Natural killer cell (primary cell): ENCODE data around the gene SPATA32. TPM values are rescaled to one million over a fixed set of nuclear protein-coding genes. Genes with fewer than 3 reads are reported as not detected.
A peak's percentile ranks its signal among the peaks of the same experiment; 100 is the strongest.

Source experiments
- ATAC-seq, 3 donors: fragments of 150-1000 bp in 2 of 3; fragments of 200-7000 bp in 1 of 3; cut with Tn5 transposase; 1 replicate in 1 of 3; 2 replicates in 2 of 3; pipeline ENCODE4 v1.10.0; 2021; ENCODE audit warnings: mild to moderate bottlenecking in 2 of 3, moderate library complexity in 2 of 3
- DNase-seq, 2 donors: peaks; one replicate each; pipeline versions ENCODE4 v3.0.0 to v3.0.0-alpha.2; 2013 to 2021; ENCODE audit warnings: mixed read lengths in 1 of 2
- H3K27ac ChIP-seq: one replicate; pipeline ENCODE4 v1.5.1; 2013; ENCODE audit warnings: mild to moderate bottlenecking, low read length
- H3K27me3 ChIP-seq: one replicate; pipeline ENCODE4 v1.6.1; 2013; ENCODE audit warnings: low read length; ENCODE audit not compliant: control insufficient read depth, insufficient read depth
- H3K36me3 ChIP-seq: one replicate; pipeline ENCODE4 v1.6.1; 2013; ENCODE audit warnings: low read length; ENCODE audit not compliant: control insufficient read depth, insufficient read depth
- H3K4me1 ChIP-seq: one replicate; pipeline ENCODE4 v1.6.1; 2013; ENCODE audit warnings: low read length; ENCODE audit not compliant: control insufficient read depth, insufficient read depth
- H3K4me3 ChIP-seq: one replicate; pipeline ENCODE4 v1.5.1; 2013; ENCODE audit warnings: low read length
- H3K9me3 ChIP-seq: one replicate; pipeline ENCODE4 v1.6.1; 2013; ENCODE audit warnings: low read length; ENCODE audit not compliant: control insufficient read depth, insufficient read depth
- H3K27ac Mint-ChIP-seq, 2 donors: one replicate each; pipeline ENCODE4 v1.8.0; 2022; ENCODE audit warnings: mild to moderate bottlenecking in 2 of 2, mixed read lengths in 2 of 2, moderate library complexity in 1 of 2
- H3K27me3 Mint-ChIP-seq, 2 donors: one replicate each; pipeline ENCODE4 v1.8.0; 2022; ENCODE audit warnings: low read depth in 2 of 2, mixed read lengths in 2 of 2
- H3K36me3 Mint-ChIP-seq: one replicate; pipeline ENCODE4 v1.8.0; 2022; ENCODE audit warnings: mixed read lengths
- H3K4me1 Mint-ChIP-seq, 2 donors: one replicate each; pipeline ENCODE4 v1.8.0; 2022; ENCODE audit warnings: mixed read lengths in 2 of 2
- H3K4me3 Mint-ChIP-seq: one replicate; pipeline ENCODE4 v1.8.0; 2022; ENCODE audit warnings: mild to moderate bottlenecking, moderate library complexity, mixed read lengths
- H3K9me3 Mint-ChIP-seq, 2 donors: one replicate each; pipeline ENCODE4 v1.8.0; 2022; ENCODE audit warnings: mixed read lengths in 2 of 2
- WGBS: methylation state at CpG from one replicate; pipeline ENCODE4 v1.1.7; 2013; ENCODE audit warnings: missing lambda C conversion rate; ENCODE audit not compliant: insufficient coverage; 5-methylcytosine and 5-hydroxymethylcytosine counted together
- intact Hi-C: fragments of 100-400 bp; cut with micrococcal nuclease; formaldehyde crosslinking; loops from one replicate; pipeline ENCODE4 v1.14.2; 2022
- total RNA-seq, 4 donors: library from RNA; stranded (reverse); fragments of 120-200 nt in 1 of 4; gene quantifications; one replicate each; pipeline versions ENCODE4 v1.2.3 to v1.2.4, GENCODE V29; 2013 to 2022
- TF ChIP-seq, protein P1 (sequence below): fragments of 200-600 bp; IDR thresholded peaks from one replicate; pipeline ENCODE4 v1.8.0; 2022; ENCODE audit warnings: antibody characterized with exemption

SPATA32 gene
- total RNA-seq, result under 1 TPM in 1 of 3 donors, not detected in 2; 0.43 TPM
- total RNA-seq (2013), result 0.07 TPM

DNA sequence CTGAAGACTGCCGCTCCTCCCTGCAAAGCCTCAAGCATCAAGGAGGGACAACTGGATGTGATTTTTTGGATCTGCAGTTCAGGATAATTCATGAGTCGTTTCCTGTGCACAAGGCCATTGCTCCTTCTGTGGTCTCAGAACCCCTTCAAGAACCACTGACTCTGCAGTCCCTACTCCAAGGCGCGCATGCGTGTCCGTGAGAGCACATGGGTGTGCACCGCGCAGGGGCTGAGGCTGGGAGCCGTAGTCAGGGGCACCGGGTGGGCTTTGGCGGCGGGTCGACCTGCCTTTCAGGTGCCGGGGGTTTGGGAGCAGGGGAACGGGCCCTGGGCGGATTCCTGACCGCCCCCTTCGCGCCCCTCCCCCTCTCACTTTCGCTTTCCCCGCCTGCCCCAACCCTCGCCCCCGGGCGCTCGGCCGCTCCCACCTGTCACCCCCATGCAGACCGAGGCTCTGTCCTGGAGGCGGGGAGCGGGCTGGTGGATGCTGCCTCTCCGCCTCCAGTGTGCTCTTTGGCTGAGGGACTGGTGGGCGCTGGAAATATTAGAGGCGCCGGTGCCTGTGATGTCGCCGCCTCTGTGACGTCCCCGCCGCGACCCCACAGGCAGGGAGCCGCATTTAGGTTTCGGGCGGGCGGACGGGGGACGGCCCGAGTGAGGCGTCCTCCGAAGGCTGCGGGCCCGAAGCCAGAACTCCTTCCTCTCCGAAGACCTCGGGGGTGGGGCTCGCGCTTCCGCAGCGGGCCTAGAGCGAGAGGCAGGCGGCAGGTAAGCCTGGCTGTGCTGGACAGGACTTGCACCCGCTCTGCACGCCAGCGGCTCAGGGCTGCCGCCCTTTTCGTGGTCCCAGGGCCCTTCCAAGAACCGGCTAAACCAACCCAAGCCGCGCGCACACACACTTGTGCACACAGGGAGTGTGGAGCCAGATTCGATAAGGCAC is at the start of gene SPATA32:
Gene SPATA32 (minus strand): TSS at position 518 of the 939 bp plus-strand sequence. CDS start 78 bp downstream, at position 440.
- Histone ChIP-seq H3K27me3 (no peaks in the 10 kb centered on the region), H3K4me3 (peak within 1 kb of the TSS; percentile 62), H3K9me3 (no peaks in the 10 kb centered on the region), H3K4me1 (peaks cover 20% of the 10 kb centered on the region), H3K27ac (peak within 1 kb of the TSS; percentile 52), H3K36me3 (peaks cover 28% of the 10 kb centered on the region)
- peak; percentile 76 to 83 (median 78) for ATAC-seq
- peaks cover 0 to 15% of the 10 kb centered on the region in 2 donors for H3K4me1 Mint-ChIP-seq
- peak within 1 kb of the TSS; percentile 84 for H3K4me3 Mint-ChIP-seq
- H3K36me3 Mint-ChIP-seq, result no peaks in the 10 kb centered on the region
- no peaks in the 10 kb centered on the region for H3K27me3 Mint-ChIP-seq
- WGBS, result 2% methylated on average over 68 of the region's 68 CpGs
- peak within 1 kb of the TSS in 1 of 2 donors; percentile 81 for H3K27ac Mint-ChIP-seq
- no peaks in the 10 kb centered on the region for H3K9me3 Mint-ChIP-seq
- TF ChIP-seq, protein P1, sequence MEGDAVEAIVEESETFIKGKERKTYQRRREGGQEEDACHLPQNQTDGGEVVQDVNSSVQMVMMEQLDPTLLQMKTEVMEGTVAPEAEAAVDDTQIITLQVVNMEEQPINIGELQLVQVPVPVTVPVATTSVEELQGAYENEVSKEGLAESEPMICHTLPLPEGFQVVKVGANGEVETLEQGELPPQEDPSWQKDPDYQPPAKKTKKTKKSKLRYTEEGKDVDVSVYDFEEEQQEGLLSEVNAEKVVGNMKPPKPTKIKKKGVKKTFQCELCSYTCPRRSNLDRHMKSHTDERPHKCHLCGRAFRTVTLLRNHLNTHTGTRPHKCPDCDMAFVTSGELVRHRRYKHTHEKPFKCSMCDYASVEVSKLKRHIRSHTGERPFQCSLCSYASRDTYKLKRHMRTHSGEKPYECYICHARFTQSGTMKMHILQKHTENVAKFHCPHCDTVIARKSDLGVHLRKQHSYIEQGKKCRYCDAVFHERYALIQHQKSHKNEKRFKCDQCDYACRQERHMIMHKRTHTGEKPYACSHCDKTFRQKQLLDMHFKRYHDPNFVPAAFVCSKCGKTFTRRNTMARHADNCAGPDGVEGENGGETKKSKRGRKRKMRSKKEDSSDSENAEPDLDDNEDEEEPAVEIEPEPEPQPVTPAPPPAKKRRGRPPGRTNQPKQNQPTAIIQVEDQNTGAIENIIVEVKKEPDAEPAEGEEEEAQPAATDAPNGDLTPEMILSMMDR, result no peak
- peak; percentile 42 to 81 for DNase-seq
- intact Hi-C loops, result loop anchor here (2.0 kb wide), 1 partner anchor 15 kb away; no protein-coding TSS in a partner anchor

- Mint-ChIP-seq H3K27me3 (no peaks in the 10 kb centered on the region), H3K36me3 (no peaks in the 10 kb centered on the region), H3K27ac (peak overlapping the region; percentile 91 to 92), H3K4me3 (peak overlapping the region; percentile 53), H3K9me3 (no peaks in the 10 kb centered on the region), H3K4me1 (peaks cover 74 to 84% of the 10 kb centered on the region in 2 donors)
- Histone ChIP-seq H3K4me1 (peaks cover 81% of the 10 kb centered on the region), H3K9me3 (no peaks in the 10 kb centered on the region), H3K4me3 (no peak overlapping the region), H3K27ac (peak overlapping the region; percentile 86), H3K27me3 (no peaks in the 10 kb centered on the region), H3K36me3 (peaks cover 9% of the 10 kb centered on the region)
- TF ChIP-seq, protein P1, result no peak
- ATAC-seq, result no peak
- 84% methylated on average over 4 of the region's 4 CpGs for WGBS
- no peak for DNase-seq
- intact Hi-C loops, result no loop called here
Measured at GRCh38 chr17:45311401-45311759, 49.5 kb upstream of the SPATA32 start.

GRCh38 chr17:45310380-45311324 is 48.8 kb upstream of the SPATA32 start:
- H3K27me3 Mint-ChIP-seq, result no peaks in the 10 kb centered on the region
- Histone ChIP-seq H3K9me3 (no peaks in the 10 kb centered on the region), H3K27me3 (no peaks in the 10 kb centered on the region), H3K4me3 (no peak overlapping the region), H3K36me3 (peaks cover 9% of the 10 kb centered on the region), H3K27ac (peak overlapping the region; percentile 86), H3K4me1 (peaks cover 77% of the 10 kb centered on the region)
- peaks cover 67 to 84% of the 10 kb centered on the region in 2 donors for H3K4me1 Mint-ChIP-seq
- TF ChIP-seq, protein P1, result no peak
- H3K27ac Mint-ChIP-seq, result peak overlapping the region; percentile 91 to 92
- intact Hi-C loops, result no loop called here
- no peak for ATAC-seq
- DNase-seq, result no peak
- H3K9me3 Mint-ChIP-seq, result no peaks in the 10 kb centered on the region
- peak overlapping the region; percentile 57 for H3K4me3 Mint-ChIP-seq
- H3K36me3 Mint-ChIP-seq, result no peaks in the 10 kb centered on the region
- WGBS, result 21% methylated on average over 3 of the region's 3 CpGs
